HG02571 (cell line): ENCODE data around the gene MGMT.

Experiments
- ATAC-seq: cut with Tn5 transposase; IDR thresholded peaks from one replicate; pipeline ENCODE4 v1.9.1; 2021; ENCODE audit warnings: mild to moderate bottlenecking, moderate library complexity; ENCODE audit not compliant: unreplicated experiment

Gene MGMT

GRCh38 chr10:129615381-129615780 lies 148.3 kb downstream of the MGMT start:
- no peak for ATAC-seq

GRCh38 chr10:129615921-129616525 lies 149.0 kb downstream of the MGMT start:
- ATAC-seq = no peak

- ATAC-seq = no peak
Observed at GRCh38 chr10:129617768-129618167, 150.7 kb downstream of the MGMT start.

- no peak for ATAC-seq
Observed at GRCh38 chr10:129621062-129621461, 154.0 kb downstream of the MGMT start.

- no peak for ATAC-seq
Observed at GRCh38 chr10:129621693-129622092, 154.7 kb downstream of the MGMT start.

GRCh38 chr10:129622291-129622690 lies 155.2 kb downstream of the MGMT start:
- ATAC-seq = no peak

- ATAC-seq = no peak
Observed at GRCh38 chr10:129622736-129623135, 155.7 kb downstream of the MGMT start.

- ATAC-seq = no peak
Observed at GRCh38 chr10:129624526-129624925, 157.5 kb downstream of the MGMT start.

- no peak for ATAC-seq
Observed at GRCh38 chr10:129626309-129626708, 159.3 kb downstream of the MGMT start.

GRCh38 chr10:129626796-129627435 lies 159.9 kb downstream of the MGMT start:
- ATAC-seq = no peak

- ATAC-seq = no peak
Observed at GRCh38 chr10:129627442-129627841, 160.4 kb downstream of the MGMT start.

- no peak for ATAC-seq
Observed at GRCh38 chr10:129628823-129629222, 161.8 kb downstream of the MGMT start.

- ATAC-seq = no peak
Observed at GRCh38 chr10:129629911-129630310, 162.9 kb downstream of the MGMT start.

GRCh38 chr10:129631006-129631405 lies 164.0 kb downstream of the MGMT start:
- ATAC-seq = no peak

GRCh38 chr10:129631870-129632623 lies 165.0 kb downstream of the MGMT start:
- no peak for ATAC-seq

GRCh38 chr10:129637010-129637409 lies 170.0 kb downstream of the MGMT start:
- no peak for ATAC-seq

GRCh38 chr10:129637846-129638245 lies 170.8 kb downstream of the MGMT start:
- ATAC-seq = no peak

GRCh38 chr10:129641351-129641750 lies 174.3 kb downstream of the MGMT start:
- no peak for ATAC-seq

- no peak for ATAC-seq
Observed at GRCh38 chr10:129641982-129642381, 174.9 kb downstream of the MGMT start.

GRCh38 chr10:129642427-129642826 lies 175.4 kb downstream of the MGMT start:
- ATAC-seq = no peak

GRCh38 chr10:129643266-129643665 lies 176.2 kb downstream of the MGMT start:
- ATAC-seq = no peak

GRCh38 chr10:129645487-129645886 lies 178.4 kb downstream of the MGMT start:
- no peak for ATAC-seq
